Right ventricle myocardium inferior (tissue), 1 donor: ENCODE data around the gene KDSR. TPM values are rescaled to one million over a fixed set of nuclear protein-coding genes. Genes with fewer than 3 reads are reported as not detected.

Experiments
- total RNA-seq: library from RNA; stranded (reverse); fragmentation: NEBNext Ultra II Directional; extraction: Animal tissue kit (Norgen Biotek cat#: 25700); gene quantifications from one replicate; pipeline ENCODE4 v1.2.1, GENCODE V29; 2021
- donor health status: DM: no; HTN: yes; CAD: no; lungs with severe emphysema.

KDSR gene
- total RNA-seq, 1 donor from 2014 or later, result 32.3 TPM

Other genes with a start within 250 kb of the KDSR start
- 7.4 TPM for gene BCL2, start 47.4 kb downstream of the KDSR start, total RNA-seq
- 20.4 TPM for gene VPS4B, start 55.3 kb upstream of the KDSR start, total RNA-seq
- gene SERPINB5, start 109.8 kb upstream of the KDSR start, total RNA-seq, result not detected
- not detected for gene SERPINB12, start 175.2 kb upstream of the KDSR start, total RNA-seq
- gene SERPINB13, start 220.1 kb upstream of the KDSR start, total RNA-seq, result not detected